ENCODE data around the gene FSD1L. TPM values are rescaled to one million over a fixed set of nuclear protein-coding genes. Genes with fewer than 3 reads are reported as not detected.
"Not testable (repeated sequence)": the region's sequence is repeated elsewhere in the genome, so short reads cannot be mapped to it uniquely, and the experiment has no call there.

Gene FSD1L
- total RNA-seq, 1 experiment from 2014 or later = 5.7 TPM

GRCh38 chr9:105572455-105572854 lies 124.6 kb downstream of the FSD1L start:
- BruUV-seq (replicated peaks) = no TSS peak
- Histone ChIP-seq H3K36me3 (ENCODE audit: control insufficient read depth, insufficient read depth, low read length) (no peaks in the 10 kb centered on the region), H3K9me3 (peaks cover 9% of the 10 kb centered on the region; the same call in 1 of the 2 replicates), H3K4me1 (no peaks in the 10 kb centered on the region), H3K27me3 (replicated peaks; ENCODE audit: control insufficient read depth, insufficient read depth, low read length) (no peaks in the 10 kb centered on the region), H3K4me3 (ENCODE audit: low read depth, low read length) (no peak overlapping the region)
- DNase-seq = no peak
- TF ChIP-seq, protein P1, sequence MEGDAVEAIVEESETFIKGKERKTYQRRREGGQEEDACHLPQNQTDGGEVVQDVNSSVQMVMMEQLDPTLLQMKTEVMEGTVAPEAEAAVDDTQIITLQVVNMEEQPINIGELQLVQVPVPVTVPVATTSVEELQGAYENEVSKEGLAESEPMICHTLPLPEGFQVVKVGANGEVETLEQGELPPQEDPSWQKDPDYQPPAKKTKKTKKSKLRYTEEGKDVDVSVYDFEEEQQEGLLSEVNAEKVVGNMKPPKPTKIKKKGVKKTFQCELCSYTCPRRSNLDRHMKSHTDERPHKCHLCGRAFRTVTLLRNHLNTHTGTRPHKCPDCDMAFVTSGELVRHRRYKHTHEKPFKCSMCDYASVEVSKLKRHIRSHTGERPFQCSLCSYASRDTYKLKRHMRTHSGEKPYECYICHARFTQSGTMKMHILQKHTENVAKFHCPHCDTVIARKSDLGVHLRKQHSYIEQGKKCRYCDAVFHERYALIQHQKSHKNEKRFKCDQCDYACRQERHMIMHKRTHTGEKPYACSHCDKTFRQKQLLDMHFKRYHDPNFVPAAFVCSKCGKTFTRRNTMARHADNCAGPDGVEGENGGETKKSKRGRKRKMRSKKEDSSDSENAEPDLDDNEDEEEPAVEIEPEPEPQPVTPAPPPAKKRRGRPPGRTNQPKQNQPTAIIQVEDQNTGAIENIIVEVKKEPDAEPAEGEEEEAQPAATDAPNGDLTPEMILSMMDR (IDR thresholded peaks at IDR 0.05; ENCODE audit: insufficient read depth in 1 of 2, low read depth in 1 of 2, low read length in 1 of 2, severe bottlenecking in 1 of 2, unreplicated experiment in 1 of 2) = no peak
- Mint-ChIP-seq H3K4me1 (ENCODE audit: low read depth, unreplicated experiment) (no peaks in the 10 kb centered on the region), H3K36me3 (ENCODE audit: insufficient read depth, unreplicated experiment) (peaks cover 5% of the 10 kb centered on the region), H3K9me3 (ENCODE audit: unreplicated experiment) (peaks cover 36% of the 10 kb centered on the region), H3K27me3 (ENCODE audit: insufficient read depth, unreplicated experiment) (no peaks in the 10 kb centered on the region), H3K4me3 (ENCODE audit: unreplicated experiment) (no peak overlapping the region), H3K27ac (ENCODE audit: unreplicated experiment) (no peak overlapping the region)
- ChIA-PET CTCF (no interaction called here), POLR2A (no interaction called here)
- intact Hi-C loops (cut with micrococcal nuclease; ENCODE audit: unreplicated experiment) = no loop called here

GRCh38 chr9:105579952-105580351 lies 132.1 kb downstream of the FSD1L start:
- H3K36me3 ChIP-seq (ENCODE audit: control insufficient read depth, insufficient read depth, low read length); H3K4me3 Mint-ChIP-seq (ENCODE audit: unreplicated experiment); intact Hi-C loops (cut with micrococcal nuclease; ENCODE audit: unreplicated experiment); H3K36me3 Mint-ChIP-seq (ENCODE audit: insufficient read depth, unreplicated experiment); H3K4me1 ChIP-seq; H3K27me3 Mint-ChIP-seq (ENCODE audit: insufficient read depth, unreplicated experiment); H3K27ac Mint-ChIP-seq (ENCODE audit: unreplicated experiment); H3K9me3 ChIP-seq; H3K27me3 ChIP-seq (replicated peaks; ENCODE audit: control insufficient read depth, insufficient read depth, low read length); CTCF ChIA-PET; H3K4me3 ChIP-seq (ENCODE audit: low read depth, low read length); BruUV-seq (replicated peaks); POLR2A ChIA-PET; DNase-seq; H3K4me1 Mint-ChIP-seq (ENCODE audit: low read depth, unreplicated experiment): not testable (repeated sequence)
- H3K9me3 Mint-ChIP-seq (ENCODE audit: unreplicated experiment) = peaks cover 18% of the 10 kb centered on the region

GRCh38 chr9:105581550-105581949 lies 133.7 kb downstream of the FSD1L start:
- H3K9me3 Mint-ChIP-seq (ENCODE audit: unreplicated experiment) = peaks cover 18% of the 10 kb centered on the region
- H3K4me1 Mint-ChIP-seq (ENCODE audit: low read depth, unreplicated experiment); H3K9me3 ChIP-seq; H3K27me3 ChIP-seq (replicated peaks; ENCODE audit: control insufficient read depth, insufficient read depth, low read length); H3K36me3 ChIP-seq (ENCODE audit: control insufficient read depth, insufficient read depth, low read length); POLR2A ChIA-PET; BruUV-seq (replicated peaks); H3K27me3 Mint-ChIP-seq (ENCODE audit: insufficient read depth, unreplicated experiment); H3K4me3 ChIP-seq (ENCODE audit: low read depth, low read length); H3K27ac Mint-ChIP-seq (ENCODE audit: unreplicated experiment); intact Hi-C loops (cut with micrococcal nuclease; ENCODE audit: unreplicated experiment); H3K4me1 ChIP-seq; CTCF ChIA-PET; H3K36me3 Mint-ChIP-seq (ENCODE audit: insufficient read depth, unreplicated experiment); H3K4me3 Mint-ChIP-seq (ENCODE audit: unreplicated experiment); DNase-seq: not testable (repeated sequence)

- Mint-ChIP-seq H3K36me3 (ENCODE audit: insufficient read depth, unreplicated experiment) (peaks cover 6% of the 10 kb centered on the region), H3K4me1 (ENCODE audit: low read depth, unreplicated experiment) (no peaks in the 10 kb centered on the region), H3K27me3 (ENCODE audit: insufficient read depth, unreplicated experiment) (no peaks in the 10 kb centered on the region), H3K4me3 (ENCODE audit: unreplicated experiment) (no peak overlapping the region), H3K9me3 (ENCODE audit: unreplicated experiment) (peaks cover 12% of the 10 kb centered on the region), H3K27ac (ENCODE audit: unreplicated experiment) (no peak overlapping the region)
- TF ChIP-seq, protein P1 (IDR thresholded peaks at IDR 0.05; ENCODE audit: insufficient read depth in 1 of 2, low read depth in 1 of 2, low read length in 1 of 2, severe bottlenecking in 1 of 2, unreplicated experiment in 1 of 2) = no peak
- DNase-seq = no peak
- Histone ChIP-seq H3K9me3 (peaks cover 6% of the 10 kb centered on the region; the same call in 1 of the 2 replicates), H3K4me1 (no peaks in the 10 kb centered on the region), H3K4me3 (ENCODE audit: low read depth, low read length) (no peak overlapping the region), H3K27me3 (replicated peaks; ENCODE audit: control insufficient read depth, insufficient read depth, low read length) (no peaks in the 10 kb centered on the region), H3K36me3 (ENCODE audit: control insufficient read depth, insufficient read depth, low read length) (no peaks in the 10 kb centered on the region)
- intact Hi-C loops (cut with micrococcal nuclease; ENCODE audit: unreplicated experiment) = no loop called here
- POLR2A ChIA-PET = no interaction called here
- CTCF ChIA-PET = no interaction called here
- no TSS peak for BruUV-seq (replicated peaks)
Measured at GRCh38 chr9:105593145-105593544, 145.3 kb downstream of the FSD1L start.

Other genes with a start within 250 kb of the FSD1L start
- 45.8 and 46.3 TPM in 2 replicates for gene SLC44A1, start 203.4 kb upstream of the FSD1L start, total RNA-seq (2022)
- 15.2 and 17.1 TPM in 2 replicates for gene FKTN, start 110.1 kb downstream of the FSD1L start, total RNA-seq (2022)
- 1.00 and 1.4 TPM in 2 replicates for gene TAL2, start 214.4 kb downstream of the FSD1L start, total RNA-seq (2022)
- 38.6 and 48.6 TPM in 2 replicates for gene TMEM38B, start 246.5 kb downstream of the FSD1L start, total RNA-seq (2022)